GM12872 (cell line): ENCODE measurements around the gene RRP1B.

Experiments
- TF ChIP-seq, protein P1 (sequence below): IDR thresholded peaks from 3 replicates; pipeline ENCODE4 v1.5.1; 2011; ENCODE audit warnings: low read depth, mild to moderate bottlenecking, low read length, moderate library complexity; ENCODE audit not compliant: insufficient read depth

The RRP1B gene

GRCh38 chr21:43716376-43717165, 57.2 kb downstream of the RRP1B start:
- TF ChIP-seq, protein P1, sequence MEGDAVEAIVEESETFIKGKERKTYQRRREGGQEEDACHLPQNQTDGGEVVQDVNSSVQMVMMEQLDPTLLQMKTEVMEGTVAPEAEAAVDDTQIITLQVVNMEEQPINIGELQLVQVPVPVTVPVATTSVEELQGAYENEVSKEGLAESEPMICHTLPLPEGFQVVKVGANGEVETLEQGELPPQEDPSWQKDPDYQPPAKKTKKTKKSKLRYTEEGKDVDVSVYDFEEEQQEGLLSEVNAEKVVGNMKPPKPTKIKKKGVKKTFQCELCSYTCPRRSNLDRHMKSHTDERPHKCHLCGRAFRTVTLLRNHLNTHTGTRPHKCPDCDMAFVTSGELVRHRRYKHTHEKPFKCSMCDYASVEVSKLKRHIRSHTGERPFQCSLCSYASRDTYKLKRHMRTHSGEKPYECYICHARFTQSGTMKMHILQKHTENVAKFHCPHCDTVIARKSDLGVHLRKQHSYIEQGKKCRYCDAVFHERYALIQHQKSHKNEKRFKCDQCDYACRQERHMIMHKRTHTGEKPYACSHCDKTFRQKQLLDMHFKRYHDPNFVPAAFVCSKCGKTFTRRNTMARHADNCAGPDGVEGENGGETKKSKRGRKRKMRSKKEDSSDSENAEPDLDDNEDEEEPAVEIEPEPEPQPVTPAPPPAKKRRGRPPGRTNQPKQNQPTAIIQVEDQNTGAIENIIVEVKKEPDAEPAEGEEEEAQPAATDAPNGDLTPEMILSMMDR = no peak

DNA sequence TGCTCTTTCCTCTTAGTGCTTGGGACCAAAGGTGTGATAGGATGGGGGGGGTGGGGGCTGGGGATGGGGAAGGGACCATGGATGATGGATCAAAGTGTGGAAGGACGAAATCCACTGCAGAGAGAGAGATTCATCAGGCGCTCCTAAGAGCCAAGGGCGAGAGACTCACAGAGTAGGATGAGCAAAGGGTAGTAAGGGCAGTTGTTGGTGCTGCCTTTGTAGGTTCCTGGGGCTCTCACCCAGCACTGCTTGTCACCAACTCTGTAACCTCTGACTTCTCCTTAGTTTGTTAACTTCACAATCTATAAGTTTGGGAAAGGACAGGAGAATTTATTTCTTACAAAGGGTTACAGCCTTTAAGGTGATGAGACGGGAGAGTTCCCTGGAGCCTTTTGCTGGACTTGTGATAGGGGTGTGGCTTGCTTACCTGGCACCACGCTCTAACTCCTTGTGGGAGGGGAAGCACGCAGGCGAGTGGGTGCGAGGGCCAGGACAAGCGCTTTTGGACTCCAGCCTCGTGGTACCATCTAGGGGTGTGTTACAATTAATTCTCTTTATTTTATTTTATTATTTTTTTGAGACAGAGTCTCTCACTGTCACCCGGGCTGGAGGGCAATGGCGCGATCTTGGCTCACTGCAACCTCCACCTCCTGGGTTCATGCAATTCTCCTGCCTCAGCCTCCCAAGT, 58.0 kb downstream of the RRP1B start:
- TF ChIP-seq, protein P1 = no peak

DNA sequence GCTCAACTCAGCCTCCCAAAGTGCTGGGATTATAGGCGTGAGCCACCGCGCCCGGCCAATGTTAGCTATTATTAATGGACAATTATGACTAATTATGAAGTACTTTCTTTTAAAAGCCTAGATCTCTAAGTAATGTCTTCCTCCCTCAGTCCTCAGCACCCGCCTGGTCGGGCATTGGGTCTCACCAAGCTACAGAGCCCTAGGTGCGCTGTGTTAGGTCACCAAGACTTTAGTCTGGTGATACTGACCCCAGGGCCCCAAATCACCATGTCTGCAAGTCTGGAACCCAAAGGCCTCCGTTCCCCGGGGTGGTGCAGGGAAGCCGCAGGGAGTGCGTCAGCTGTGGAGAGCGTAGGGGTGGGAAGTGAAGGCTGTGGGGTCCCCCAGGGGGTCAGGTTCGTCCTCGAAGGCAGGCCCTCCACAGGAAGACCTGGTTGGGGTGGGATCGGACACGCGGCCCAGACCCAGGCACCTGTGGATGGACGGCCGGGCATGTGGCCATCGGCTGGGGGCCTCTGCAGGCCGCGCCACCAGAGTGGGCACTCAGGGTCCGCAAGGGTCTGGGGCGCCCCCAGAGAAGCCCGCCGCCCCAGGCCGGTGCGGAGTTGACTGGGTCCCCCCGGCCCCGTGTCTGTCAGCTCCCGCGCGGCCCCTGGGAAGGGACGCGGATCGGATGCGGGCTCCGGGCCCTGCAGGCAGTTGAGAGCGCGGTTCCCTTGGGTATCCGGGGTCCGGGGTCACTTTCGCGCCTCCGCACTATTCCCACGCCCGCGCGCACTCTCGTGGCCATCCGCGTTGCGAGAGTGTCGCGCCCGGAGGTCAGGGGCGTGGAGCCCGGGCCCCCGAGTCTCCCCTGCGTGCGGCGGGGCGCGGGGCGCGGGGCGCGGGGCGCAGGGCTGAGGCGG, 58.9 kb downstream of the RRP1B start:
- TF ChIP-seq, protein P1 = no peak

GRCh38 chr21:43718872-43719747, 59.8 kb downstream of the RRP1B start, which contains the start of gene PDXK:
TSS of gene PDXK (plus strand) at chr21:43719129. CDS start at chr21:43719295, 166 bp downstream.
- TF ChIP-seq, protein P1 = peak; percentile 30; the same call in 1 of the 3 replicates

GRCh38 chr21:43719748-43720538, 60.6 kb downstream of the RRP1B start:
- TF ChIP-seq, protein P1 = no peak

DNA sequence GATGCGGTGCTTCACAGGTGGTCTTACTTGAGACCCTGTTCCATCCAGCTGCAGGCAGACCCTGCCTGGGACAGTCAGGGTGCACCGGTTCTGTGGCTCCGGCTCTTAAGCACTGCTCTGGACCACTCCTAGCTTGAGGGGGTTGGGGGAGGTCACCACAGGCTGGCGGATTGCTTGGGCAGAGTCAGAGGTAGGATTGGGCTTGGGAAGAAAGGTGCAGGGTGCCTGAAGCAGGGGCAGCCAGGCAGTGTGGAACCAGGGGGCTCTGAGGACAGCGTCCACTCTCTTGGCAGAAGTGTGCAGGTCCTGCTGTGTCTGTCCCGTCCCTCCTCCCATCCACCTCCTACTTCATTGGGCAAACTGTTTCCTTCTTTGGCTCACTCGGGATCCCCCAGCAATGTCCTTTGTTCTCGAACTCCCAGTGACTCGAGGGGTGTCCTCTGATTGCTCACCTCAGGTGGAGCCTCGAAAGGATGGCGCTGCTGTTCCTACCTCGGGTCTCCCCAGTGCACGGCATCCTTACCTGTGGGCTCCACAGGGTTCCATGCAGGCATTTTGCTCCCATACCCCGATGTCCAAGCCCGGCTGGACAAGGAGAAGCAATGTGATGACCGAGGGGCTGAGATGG, 61.3 kb downstream of the RRP1B start:
- TF ChIP-seq, protein P1 = no peak
